GM23338 (cell line): ENCODE data around the gene GABPB1. TPM values are rescaled to one million over a fixed set of nuclear protein-coding genes. Genes with fewer than 3 reads are reported as not detected.

Experiments
- ATAC-seq: fragments of 200-7000 bp; cut with Tn5 transposase; 3 replicates; pipeline ENCODE4 v1.9.1; 2020
- DNase-seq: peaks from one replicate; pipeline ENCODE4 v3.0.0-alpha.2; 2015; ENCODE audit warnings: low spot score
- H2AFZ ChIP-seq: fragments of 200-600 bp; sonication (generic); 2 replicates; pipeline ENCODE4 v1.8.0; 2016; ENCODE audit warnings: antibody characterized with exemption, mild to moderate bottlenecking, moderate library complexity
- H3F3A ChIP-seq: fragments of 200-600 bp; sonication (generic); replicated peaks from 2 replicates; pipeline ENCODE4 v1.8.0; 2017; ENCODE audit warnings: antibody characterized with exemption, mixed run types, low read depth
- H3K27ac ChIP-seq: fragments of 200-600 bp; sonication (generic); 2 replicates; pipeline ENCODE4 v1.6.1; 2016; ENCODE audit warnings: low read depth
- H3K27me3 ChIP-seq: fragments of 200-600 bp; sonication (generic); 2 replicates; pipeline ENCODE4 v1.8.0; 2016; ENCODE audit warnings: mild to moderate bottlenecking, mixed run types, moderate library complexity; ENCODE audit not compliant: insufficient read depth
- H3K36me3 ChIP-seq: fragments of 200-600 bp; sonication (generic); 2 replicates; pipeline ENCODE4 v1.8.0; 2016; ENCODE audit warnings: mild to moderate bottlenecking; ENCODE audit not compliant: insufficient read depth
- H3K4me1 ChIP-seq: fragments of 200-600 bp; sonication (generic); 2 replicates; pipeline ENCODE4 v1.8.0; 2016; ENCODE audit warnings: mild to moderate bottlenecking, moderate library complexity; ENCODE audit not compliant: insufficient read depth
- H3K4me2 ChIP-seq: fragments of 200-600 bp; sonication (generic); 2 replicates; pipeline ENCODE4 v1.7.1; 2017; ENCODE audit warnings: mixed run types
- H3K4me3 ChIP-seq: fragments of 200-600 bp; sonication (generic); 2 replicates; pipeline ENCODE4 v1.6.1; 2016; ENCODE audit warnings: mixed run types
- H3K79me2 ChIP-seq: fragments of 200-600 bp; sonication (generic); replicated peaks from 2 replicates; pipeline ENCODE4 v1.8.0; 2017; ENCODE audit warnings: mild to moderate bottlenecking; ENCODE audit not compliant: insufficient read depth
- H3K9me2 ChIP-seq: fragments of 200-600 bp; sonication (generic); 2 replicates; pipeline ENCODE4 v1.8.0; 2017; ENCODE audit not compliant: insufficient read depth
- H4K20me1 ChIP-seq: fragments of 200-600 bp; sonication (generic); replicated peaks from 2 replicates; pipeline ENCODE4 v1.8.0; 2017; ENCODE audit warnings: mild to moderate bottlenecking; ENCODE audit not compliant: insufficient read depth
- H3K27ac Mint-ChIP-seq: 2 replicates; pipeline ENCODE4 v1.8.0; 2020; ENCODE audit warnings: inconsistent platforms, mild to moderate bottlenecking, moderate library complexity, mixed read lengths
- H3K27me3 Mint-ChIP-seq: 3 replicates; pipeline ENCODE4 v1.8.0; 2022; ENCODE audit warnings: low read depth, mild to moderate bottlenecking, moderate library complexity, mixed read lengths, inconsistent platforms; ENCODE audit not compliant: insufficient read depth, poor library complexity
- H3K36me3 Mint-ChIP-seq: 3 replicates; pipeline ENCODE4 v1.8.0; 2021; ENCODE audit warnings: low read depth, mild to moderate bottlenecking, inconsistent platforms, moderate library complexity, mixed read lengths
- H3K4me1 Mint-ChIP-seq: 3 replicates; pipeline ENCODE4 v1.8.0; 2020; ENCODE audit warnings: mild to moderate bottlenecking, inconsistent platforms, mixed read lengths
- H3K4me3 Mint-ChIP-seq: 3 replicates; pipeline ENCODE4 v1.8.0; 2021; ENCODE audit warnings: moderate library complexity, mild to moderate bottlenecking, inconsistent platforms, mixed read lengths
- H3K9me3 Mint-ChIP-seq: 3 replicates; pipeline ENCODE4 v1.8.0; 2020; ENCODE audit warnings: moderate library complexity, mild to moderate bottlenecking, inconsistent platforms, mixed read lengths
- CREB1 ChIP-seq: fragments of 250-450 bp; sonication (Bioruptor Pico); IDR thresholded peaks from 2 replicates; pipeline ENCODE4 v1.5.0; 2020; ENCODE audit warnings: low read depth, mild to moderate bottlenecking, moderate library complexity
- EZH2 ChIP-seq: fragments of 200-600 bp; sonication (generic); IDR thresholded peaks from one replicate; pipeline ENCODE4 v1.8.0; 2017; ENCODE audit warnings: antibody characterized with exemption, mild to moderate bottlenecking, low read depth; ENCODE audit not compliant: unreplicated experiment
- EZH2phosphoT487 ChIP-seq: fragments of 200-600 bp; sonication (generic); IDR thresholded peaks from one replicate; pipeline ENCODE4 v1.8.1; 2018; ENCODE audit warnings: antibody characterized with exemption; ENCODE audit not compliant: unreplicated experiment
- JUNB ChIP-seq: IDR thresholded peaks from one replicate; pipeline ENCODE4 v1.6.1; 2016; ENCODE audit warnings: antibody characterized with exemption; ENCODE audit not compliant: unreplicated experiment
- NANOG ChIP-seq: IDR thresholded peaks from 2 replicates; pipeline ENCODE4 v1.6.1; 2016; ENCODE audit warnings: antibody characterized with exemption, borderline replicate concordance
- STAT1 ChIP-seq: IDR thresholded peaks from one replicate; pipeline ENCODE4 v1.6.1; 2016; ENCODE audit warnings: antibody characterized with exemption; ENCODE audit not compliant: unreplicated experiment
- ZNF114 ChIP-seq: fragments of 250-450 bp; sonication (Bioruptor Pico); IDR thresholded peaks from 2 replicates; pipeline ENCODE4 v1.5.0; 2020; ENCODE audit warnings: mild to moderate bottlenecking, moderate library complexity
- polyA plus RNA-seq: library from polyadenylated mRNA; unstranded; fragments of >200 nt; fragmentation: Nextera tagmentation; extraction: Ambion mirVana; gene quantifications from 2 replicates; pipeline ENCODE4 v1.2.1, GENCODE V29; 2016
- total RNA-seq: library from RNA; depleted of rRNA; stranded (reverse); fragments of >200 nt; shearing (Covaris generic); gene quantifications from 2 replicates; pipeline ENCODE4 v1.2.3, GENCODE V29; 2014
- TF ChIP-seq, protein P1 (sequence below), 2 experiments: fragments of 200-600 bp in 1 of 2; sonication (generic) in 1 of 2; conservative IDR thresholded peaks; 2 replicates each; pipeline versions ENCODE4 v1.5.1 to v1.6.1; 2016 to 2017; ENCODE audit warnings: antibody characterized with exemption in 2 of 2, low read depth in 2 of 2, mild to moderate bottlenecking in 2 of 2, moderate library complexity in 1 of 2
- TF ChIP-seq, protein P2 (sequence below): IDR thresholded peaks from one replicate; pipeline ENCODE4 v1.6.1; 2018; ENCODE audit warnings: antibody characterized with exemption; ENCODE audit not compliant: unreplicated experiment

The GABPB1 gene
- total and polyA plus RNA-seq, 2 experiments from 2014 or later: 34.4 to 53.9 TPM

DNA sequence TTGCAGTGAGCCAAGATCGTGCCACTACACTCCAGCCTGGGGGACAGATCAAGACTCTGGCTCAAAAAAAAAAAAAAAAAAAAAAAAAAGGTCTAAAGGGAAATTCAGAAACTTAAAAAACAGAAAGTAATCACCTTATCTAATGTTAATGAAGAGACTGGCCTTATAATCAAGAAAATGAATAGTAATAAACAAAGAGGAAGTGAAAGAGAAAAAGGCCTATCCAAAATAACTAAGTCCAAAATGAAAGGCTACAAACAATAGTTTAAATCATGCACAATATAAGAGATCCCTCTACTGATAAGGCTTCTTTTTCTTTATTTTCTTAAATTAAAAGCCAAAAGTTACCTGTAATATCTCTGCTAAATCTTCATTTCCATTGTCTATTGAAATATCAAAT lies 52.4 kb downstream of the GABPB1 start:
- Mint-ChIP-seq H3K4me3 (no peak overlapping the region), H3K27me3 (peaks cover 4% of the 10 kb centered on the region), H3K36me3 (peaks cover 50% of the 10 kb centered on the region), H3K27ac (no peak overlapping the region), H3K4me1 (no peaks in the 10 kb centered on the region), H3K9me3 (peaks cover 5% of the 10 kb centered on the region; the same call in 2 of the 3 replicates)
- Histone ChIP-seq H3K27ac (no peak overlapping the region), H3K9me2 (no peaks in the 10 kb centered on the region), H2AFZ (no peak overlapping the region), H3K4me3 (no peak overlapping the region), H3F3A (no peaks in the 10 kb centered on the region), H4K20me1 (peaks cover 6% of the 10 kb centered on the region; the same call in 1 of the 2 replicates), H3K4me1 (no peaks in the 10 kb centered on the region), H3K4me2 (no peak overlapping the region), H3K36me3 (peaks cover 17% of the 10 kb centered on the region), H3K79me2 (no peaks in the 10 kb centered on the region), H3K27me3 (no peaks in the 10 kb centered on the region)
- DNase-seq: no peak
- TF ChIP-seq ZNF114 (CRISPR knock-in tag) (no peak), STAT1 (no peak), CREB1 (CRISPR knock-in tag) (no peak), JUNB (no peak), EZH2 (no peak), NANOG (no peak)
- TF ChIP-seq, protein P1, sequence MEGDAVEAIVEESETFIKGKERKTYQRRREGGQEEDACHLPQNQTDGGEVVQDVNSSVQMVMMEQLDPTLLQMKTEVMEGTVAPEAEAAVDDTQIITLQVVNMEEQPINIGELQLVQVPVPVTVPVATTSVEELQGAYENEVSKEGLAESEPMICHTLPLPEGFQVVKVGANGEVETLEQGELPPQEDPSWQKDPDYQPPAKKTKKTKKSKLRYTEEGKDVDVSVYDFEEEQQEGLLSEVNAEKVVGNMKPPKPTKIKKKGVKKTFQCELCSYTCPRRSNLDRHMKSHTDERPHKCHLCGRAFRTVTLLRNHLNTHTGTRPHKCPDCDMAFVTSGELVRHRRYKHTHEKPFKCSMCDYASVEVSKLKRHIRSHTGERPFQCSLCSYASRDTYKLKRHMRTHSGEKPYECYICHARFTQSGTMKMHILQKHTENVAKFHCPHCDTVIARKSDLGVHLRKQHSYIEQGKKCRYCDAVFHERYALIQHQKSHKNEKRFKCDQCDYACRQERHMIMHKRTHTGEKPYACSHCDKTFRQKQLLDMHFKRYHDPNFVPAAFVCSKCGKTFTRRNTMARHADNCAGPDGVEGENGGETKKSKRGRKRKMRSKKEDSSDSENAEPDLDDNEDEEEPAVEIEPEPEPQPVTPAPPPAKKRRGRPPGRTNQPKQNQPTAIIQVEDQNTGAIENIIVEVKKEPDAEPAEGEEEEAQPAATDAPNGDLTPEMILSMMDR (conservative IDR thresholded peaks at IDR 0.05; ENCODE audit: low read depth in 2 of 2): no peak
- TF ChIP-seq, protein P2, sequence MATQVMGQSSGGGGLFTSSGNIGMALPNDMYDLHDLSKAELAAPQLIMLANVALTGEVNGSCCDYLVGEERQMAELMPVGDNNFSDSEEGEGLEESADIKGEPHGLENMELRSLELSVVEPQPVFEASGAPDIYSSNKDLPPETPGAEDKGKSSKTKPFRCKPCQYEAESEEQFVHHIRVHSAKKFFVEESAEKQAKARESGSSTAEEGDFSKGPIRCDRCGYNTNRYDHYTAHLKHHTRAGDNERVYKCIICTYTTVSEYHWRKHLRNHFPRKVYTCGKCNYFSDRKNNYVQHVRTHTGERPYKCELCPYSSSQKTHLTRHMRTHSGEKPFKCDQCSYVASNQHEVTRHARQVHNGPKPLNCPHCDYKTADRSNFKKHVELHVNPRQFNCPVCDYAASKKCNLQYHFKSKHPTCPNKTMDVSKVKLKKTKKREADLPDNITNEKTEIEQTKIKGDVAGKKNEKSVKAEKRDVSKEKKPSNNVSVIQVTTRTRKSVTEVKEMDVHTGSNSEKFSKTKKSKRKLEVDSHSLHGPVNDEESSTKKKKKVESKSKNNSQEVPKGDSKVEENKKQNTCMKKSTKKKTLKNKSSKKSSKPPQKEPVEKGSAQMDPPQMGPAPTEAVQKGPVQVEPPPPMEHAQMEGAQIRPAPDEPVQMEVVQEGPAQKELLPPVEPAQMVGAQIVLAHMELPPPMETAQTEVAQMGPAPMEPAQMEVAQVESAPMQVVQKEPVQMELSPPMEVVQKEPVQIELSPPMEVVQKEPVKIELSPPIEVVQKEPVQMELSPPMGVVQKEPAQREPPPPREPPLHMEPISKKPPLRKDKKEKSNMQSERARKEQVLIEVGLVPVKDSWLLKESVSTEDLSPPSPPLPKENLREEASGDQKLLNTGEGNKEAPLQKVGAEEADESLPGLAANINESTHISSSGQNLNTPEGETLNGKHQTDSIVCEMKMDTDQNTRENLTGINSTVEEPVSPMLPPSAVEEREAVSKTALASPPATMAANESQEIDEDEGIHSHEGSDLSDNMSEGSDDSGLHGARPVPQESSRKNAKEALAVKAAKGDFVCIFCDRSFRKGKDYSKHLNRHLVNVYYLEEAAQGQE: no peak
- ATAC-seq: no peak

DNA sequence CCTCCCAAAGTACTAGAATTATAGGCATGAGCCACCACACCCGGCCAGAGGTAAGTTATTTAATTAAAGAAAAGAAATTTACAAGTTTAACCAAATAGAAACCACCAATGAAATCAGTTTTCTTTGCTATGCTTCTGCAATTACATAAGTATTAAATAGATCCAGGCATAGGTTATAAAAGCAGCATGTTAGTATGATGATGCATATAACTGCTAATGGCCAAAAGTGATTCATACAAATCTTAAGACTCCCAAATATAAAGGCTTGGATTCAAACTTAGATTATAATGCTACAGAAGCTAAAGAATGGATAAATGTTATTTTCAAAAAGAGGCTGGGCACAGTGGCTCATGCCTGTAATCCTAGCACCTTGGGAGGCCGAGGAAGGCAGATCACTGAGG lies 56.7 kb downstream of the GABPB1 start:
- no peaks in the 10 kb centered on the region for H3K4me1 Mint-ChIP-seq
- H3K27me3 Mint-ChIP-seq: peaks cover 3% of the 10 kb centered on the region
- peaks cover 12% of the 10 kb centered on the region for H3K36me3 ChIP-seq
- no peak overlapping the region for H3K4me2 ChIP-seq
- H2AFZ ChIP-seq: no peak overlapping the region
- no peak overlapping the region for H3K27ac ChIP-seq
- H3K79me2 ChIP-seq: no peaks in the 10 kb centered on the region
- H3K27me3 ChIP-seq: no peaks in the 10 kb centered on the region
- H3K9me3 Mint-ChIP-seq: no peaks in the 10 kb centered on the region
- no peak overlapping the region for H3K27ac Mint-ChIP-seq
- H3K4me3 Mint-ChIP-seq: no peak overlapping the region
- peaks cover 6% of the 10 kb centered on the region; the same call in 1 of the 2 replicates for H4K20me1 ChIP-seq
- no peaks in the 10 kb centered on the region for H3K9me2 ChIP-seq
- ATAC-seq (no peak), DNase-seq (no peak)
- H3K4me1 ChIP-seq: no peaks in the 10 kb centered on the region
- no peak overlapping the region for H3K4me3 ChIP-seq
- H3K36me3 Mint-ChIP-seq: peaks cover 41% of the 10 kb centered on the region
- no peaks in the 10 kb centered on the region for H3F3A ChIP-seq
- TF ChIP-seq, protein P1 (conservative IDR thresholded peaks at IDR 0.05; ENCODE audit: low read depth in 2 of 2): no peak
- TF ChIP-seq NANOG: no peak
- TF ChIP-seq, protein P2: no peak
- no peak for TF ChIP-seq EZH2phosphoT487
